ENCODE data around the gene SEC14L2.
"Not testable (repeated sequence)": the region's sequence is repeated elsewhere in the genome, so short reads cannot be mapped to it uniquely, and the experiment has no call there.

Gene SEC14L2

GRCh38 chr22:30375312-30375849, 21.4 kb upstream of the SEC14L2 start:
- DNase-seq (ENCODE audit: low spot score): no peak

GRCh38 chr22:30380011-30380410, 16.8 kb upstream of the SEC14L2 start:
- no peak for DNase-seq (ENCODE audit: low spot score)

GRCh38 chr22:30381264-30381663, 15.6 kb upstream of the SEC14L2 start:
- DNase-seq (ENCODE audit: low spot score): no peak

- no peak for DNase-seq (ENCODE audit: low spot score)
Observed at GRCh38 chr22:30382340-30382739, 14.5 kb upstream of the SEC14L2 start.

GRCh38 chr22:30383061-30383460, 13.8 kb upstream of the SEC14L2 start:
- no peak for DNase-seq (ENCODE audit: low spot score)

GRCh38 chr22:30385942-30386341, 10.9 kb upstream of the SEC14L2 start:
- DNase-seq (ENCODE audit: low spot score): no peak

GRCh38 chr22:30386608-30386959, 10.2 kb upstream of the SEC14L2 start:
- no peak for DNase-seq (ENCODE audit: low spot score)

- DNase-seq (ENCODE audit: low spot score): peak; percentile 97
Observed at GRCh38 chr22:30386960-30387827, 9.6 kb upstream of the SEC14L2 start, which contains the start of gene RNF215. TSS of gene RNF215 (minus strand) at chr22:30387411. CDS start at chr22:30387313, 98 bp downstream.

GRCh38 chr22:30390974-30391691, 5.7 kb upstream of the SEC14L2 start:
- DNase-seq (ENCODE audit: low spot score): peak; percentile 81

GRCh38 chr22:30392661-30393321, 4.0 kb upstream of the SEC14L2 start:
- no peak for DNase-seq (ENCODE audit: low spot score)

GRCh38 chr22:30393322-30393680, 3.5 kb upstream of the SEC14L2 start:
- no peak for DNase-seq (ENCODE audit: low spot score)

- DNase-seq (ENCODE audit: low spot score): no peak
Observed at GRCh38 chr22:30393885-30394284, 2.9 kb upstream of the SEC14L2 start.

- DNase-seq (ENCODE audit: low spot score): no peak
Observed at GRCh38 chr22:30397656-30398635, 1.1 kb downstream of the SEC14L2 start.

- DNase-seq (ENCODE audit: low spot score): no peak
Observed at GRCh38 chr22:30398685-30399680, 2.2 kb downstream of the SEC14L2 start.

GRCh38 chr22:30399718-30400117, 2.9 kb downstream of the SEC14L2 start:
- DNase-seq (ENCODE audit: low spot score): no peak

GRCh38 chr22:30400159-30400558, 3.3 kb downstream of the SEC14L2 start:
- DNase-seq (ENCODE audit: low spot score): no peak

- not testable (repeated sequence) for DNase-seq (ENCODE audit: low spot score)
Observed at GRCh38 chr22:30401024-30401423, 4.2 kb downstream of the SEC14L2 start.

GRCh38 chr22:30402028-30402765, 5.4 kb downstream of the SEC14L2 start:
- no peak for DNase-seq (ENCODE audit: low spot score)

- DNase-seq (ENCODE audit: low spot score): not testable (repeated sequence)
Observed at GRCh38 chr22:30402766-30403104, 5.9 kb downstream of the SEC14L2 start.

All from AG08396 (cell line).